ENCODE data around the gene FOXO1. TPM values are rescaled to one million over a fixed set of nuclear protein-coding genes. Genes with fewer than 3 reads are reported as not detected.
"Not testable (repeated sequence)": the region's sequence is repeated elsewhere in the genome, so short reads cannot be mapped to it uniquely, and the experiment has no call there.

The FOXO1 gene
- total RNA-seq = 19.9 TPM
- long read RNA-seq, full-length matches to known transcripts = 49 of 67 reads
- long read RNA-seq, partial matches to known transcripts = 11 of 67 reads
- long read RNA-seq, other reads (novel, unspliced or antisense) = 7 of 67 reads

DNA sequence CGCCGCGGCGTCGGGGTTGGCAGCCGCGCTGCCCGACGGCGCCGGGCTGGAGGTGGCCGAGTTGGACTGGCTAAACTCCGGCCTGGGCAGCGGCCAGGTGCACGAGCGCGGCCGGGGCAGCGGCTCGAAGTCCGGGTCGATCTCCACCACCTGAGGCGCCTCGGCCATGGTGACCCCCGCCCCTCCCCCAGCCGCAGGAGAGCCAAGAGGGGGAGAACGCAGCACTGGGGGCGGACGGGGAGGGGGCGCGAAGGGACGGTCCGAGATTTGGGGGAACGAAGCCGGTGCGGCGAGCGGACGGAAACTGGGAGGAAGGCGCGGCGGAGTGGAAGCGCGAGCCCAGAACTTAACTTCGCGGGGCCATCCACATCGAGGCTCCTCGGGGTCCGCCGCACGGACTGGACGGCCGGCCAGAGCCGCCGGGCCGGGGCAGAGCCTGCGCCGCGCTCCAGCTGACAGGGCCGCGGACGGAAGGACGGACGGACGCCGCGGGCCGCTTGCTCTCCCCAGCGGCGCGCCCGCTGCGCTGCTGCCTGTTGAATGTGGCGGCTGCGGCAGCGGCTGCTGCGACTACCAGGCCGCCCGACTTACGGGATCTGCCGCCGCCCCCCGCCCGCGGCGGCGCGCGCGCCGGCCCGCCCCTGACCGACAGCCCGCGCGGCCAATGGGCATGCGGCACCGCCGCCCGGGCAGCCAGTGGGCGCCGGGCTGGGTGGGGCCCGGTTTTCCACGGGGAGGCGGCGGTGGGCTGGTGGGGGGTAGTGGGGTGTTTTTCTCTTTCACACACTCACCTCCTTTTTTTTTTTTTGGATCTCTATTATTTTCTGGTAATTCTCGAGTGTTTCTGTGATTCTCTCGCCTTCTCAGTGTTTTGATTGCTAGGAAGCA, at the start of gene FOXO1:
FOXO1 (minus strand) TSS at position 597 of the 888 bp plus-strand sequence; CDS start at position 168, 429 bp downstream.
- H3K4me3 ChIP-seq = peak within 1 kb of the TSS; percentile 98
- peaks cover 39% of the 10 kb centered on the region for H3K4me1 ChIP-seq
- H3K27ac ChIP-seq = peak within 1 kb of the TSS; percentile 99
- H3K27me3 ChIP-seq (ENCODE audit: low read depth) = no peaks in the 10 kb centered on the region
- intact Hi-C loops (cut with DNase I) = loop anchor here (10.0 kb wide), 1 partner anchor 71 kb away; no protein-coding TSS in a partner anchor
- DNase-seq (peak; percentile 92), ATAC-seq (peak; percentile 90 to 93)
- H3K36me3 ChIP-seq = no peaks in the 10 kb centered on the region
- H3K9me3 ChIP-seq = no peaks in the 10 kb centered on the region
- TF ChIP-seq, protein P1, sequence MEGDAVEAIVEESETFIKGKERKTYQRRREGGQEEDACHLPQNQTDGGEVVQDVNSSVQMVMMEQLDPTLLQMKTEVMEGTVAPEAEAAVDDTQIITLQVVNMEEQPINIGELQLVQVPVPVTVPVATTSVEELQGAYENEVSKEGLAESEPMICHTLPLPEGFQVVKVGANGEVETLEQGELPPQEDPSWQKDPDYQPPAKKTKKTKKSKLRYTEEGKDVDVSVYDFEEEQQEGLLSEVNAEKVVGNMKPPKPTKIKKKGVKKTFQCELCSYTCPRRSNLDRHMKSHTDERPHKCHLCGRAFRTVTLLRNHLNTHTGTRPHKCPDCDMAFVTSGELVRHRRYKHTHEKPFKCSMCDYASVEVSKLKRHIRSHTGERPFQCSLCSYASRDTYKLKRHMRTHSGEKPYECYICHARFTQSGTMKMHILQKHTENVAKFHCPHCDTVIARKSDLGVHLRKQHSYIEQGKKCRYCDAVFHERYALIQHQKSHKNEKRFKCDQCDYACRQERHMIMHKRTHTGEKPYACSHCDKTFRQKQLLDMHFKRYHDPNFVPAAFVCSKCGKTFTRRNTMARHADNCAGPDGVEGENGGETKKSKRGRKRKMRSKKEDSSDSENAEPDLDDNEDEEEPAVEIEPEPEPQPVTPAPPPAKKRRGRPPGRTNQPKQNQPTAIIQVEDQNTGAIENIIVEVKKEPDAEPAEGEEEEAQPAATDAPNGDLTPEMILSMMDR (IDR thresholded peaks at IDR 0.05) = no peak

DNA sequence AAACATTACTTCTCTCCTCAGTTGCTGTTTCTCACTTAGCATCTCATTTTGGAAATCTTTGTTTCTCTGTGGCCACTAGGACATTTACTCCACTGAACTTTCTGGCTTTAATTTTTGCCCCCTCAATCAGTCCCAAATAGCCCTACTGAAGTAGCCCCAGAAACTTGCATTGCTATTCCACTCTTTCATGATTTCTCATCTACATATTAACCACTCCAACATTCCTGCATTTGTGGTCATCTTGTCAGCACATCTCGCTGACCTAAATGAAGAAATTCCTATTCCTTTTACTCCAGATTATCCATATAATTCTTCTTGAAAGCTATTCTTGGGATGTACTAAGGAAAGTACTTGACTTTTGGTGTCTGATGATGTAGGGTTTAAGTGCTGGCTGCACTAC, 48.0 kb upstream of the FOXO1 start:
- H3K27me3 ChIP-seq (ENCODE audit: low read depth); DNase-seq; H3K4me3 ChIP-seq; intact Hi-C loops (cut with DNase I); H3K4me1 ChIP-seq; H3K27ac ChIP-seq; ATAC-seq: not testable (repeated sequence)
- Histone ChIP-seq H3K9me3 (peaks cover 22% of the 10 kb centered on the region), H3K36me3 (peaks cover 15% of the 10 kb centered on the region)

DNA sequence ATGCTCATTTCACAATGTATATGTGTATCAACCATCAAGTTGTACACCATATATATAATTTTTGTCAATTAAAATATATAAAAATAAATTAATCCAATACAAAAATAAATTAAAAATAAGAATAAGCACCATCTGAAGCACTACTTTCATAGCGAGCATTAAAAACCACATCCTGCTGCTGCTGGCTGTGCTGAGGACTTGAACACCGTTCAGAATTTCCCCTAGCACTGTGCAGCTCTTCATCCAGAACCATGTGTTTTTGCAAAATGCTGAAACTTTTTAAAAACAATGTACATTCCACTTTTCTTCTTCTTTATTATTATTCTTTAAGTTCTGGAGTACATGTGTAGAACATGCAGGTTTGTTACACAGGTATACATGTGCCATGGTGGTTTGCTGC, 40.0 kb upstream of the FOXO1 start:
- H3K36me3 ChIP-seq = no peaks in the 10 kb centered on the region
- H3K4me3 ChIP-seq = no peak overlapping the region
- ATAC-seq (no peak), DNase-seq (no peak)
- H3K4me1 ChIP-seq = no peaks in the 10 kb centered on the region
- TF ChIP-seq, protein P1 (IDR thresholded peaks at IDR 0.05) = no peak
- intact Hi-C loops (cut with DNase I) = no loop called here
- no peak overlapping the region for H3K27ac ChIP-seq
- no peaks in the 10 kb centered on the region for H3K27me3 ChIP-seq (ENCODE audit: low read depth)
- peaks cover 31% of the 10 kb centered on the region for H3K9me3 ChIP-seq

DNA sequence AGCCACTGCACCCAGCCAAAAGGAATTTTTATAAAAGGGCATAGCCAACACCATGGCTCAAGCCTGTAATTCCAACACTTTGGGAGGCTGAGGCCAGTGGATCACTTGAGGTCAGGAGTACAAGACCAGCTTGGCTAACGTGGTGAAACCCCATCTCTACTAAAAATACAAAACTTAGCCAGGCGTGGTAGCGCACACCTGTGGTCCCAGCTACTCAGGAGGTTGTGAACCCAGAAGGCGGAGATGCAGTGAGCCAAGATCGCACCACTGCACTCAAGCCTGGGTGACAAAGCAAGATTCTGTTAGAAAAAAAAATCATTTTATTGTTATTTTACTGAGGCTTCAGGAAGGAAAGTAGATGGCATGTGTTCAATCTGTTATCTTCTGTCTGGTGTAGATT, 31.3 kb upstream of the FOXO1 start:
- Histone ChIP-seq H3K4me3 (no peak overlapping the region), H3K4me1 (no peaks in the 10 kb centered on the region), H3K27me3 (ENCODE audit: low read depth) (no peaks in the 10 kb centered on the region), H3K9me3 (no peaks in the 10 kb centered on the region), H3K27ac (no peak overlapping the region), H3K36me3 (no peaks in the 10 kb centered on the region)
- intact Hi-C loops (cut with DNase I) = no loop called here
- TF ChIP-seq, protein P1 (IDR thresholded peaks at IDR 0.05) = no peak
- no peak for ATAC-seq
- DNase-seq = no peak

DNA sequence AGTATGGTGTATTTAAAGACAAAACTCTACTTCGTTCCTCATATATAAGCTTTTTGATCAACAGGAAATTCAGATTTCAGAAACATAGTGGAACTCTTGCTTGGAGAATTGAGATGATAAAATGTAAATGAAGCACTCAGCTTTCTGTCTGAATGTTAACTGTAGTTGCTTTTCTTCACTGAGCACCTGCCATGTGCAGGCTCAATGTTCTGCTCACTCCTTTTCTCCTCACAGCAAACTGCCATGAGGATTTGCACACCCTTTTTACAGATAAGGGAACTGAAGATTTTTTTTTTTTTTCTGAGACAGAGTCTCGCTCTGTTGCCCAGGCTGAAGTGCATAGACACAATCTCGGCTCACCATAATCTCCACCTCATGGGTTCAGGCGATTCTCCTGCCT, 28.0 kb upstream of the FOXO1 start:
- intact Hi-C loops (cut with DNase I) = no loop called here
- H3K36me3 ChIP-seq = no peaks in the 10 kb centered on the region
- H3K4me1 ChIP-seq = no peaks in the 10 kb centered on the region
- ATAC-seq (no peak), DNase-seq (no peak)
- H3K27me3 ChIP-seq (ENCODE audit: low read depth) = no peaks in the 10 kb centered on the region
- TF ChIP-seq, protein P1 (IDR thresholded peaks at IDR 0.05) = no peak
- H3K27ac ChIP-seq = no peak overlapping the region
- H3K4me3 ChIP-seq = no peak overlapping the region
- H3K9me3 ChIP-seq = no peaks in the 10 kb centered on the region

DNA sequence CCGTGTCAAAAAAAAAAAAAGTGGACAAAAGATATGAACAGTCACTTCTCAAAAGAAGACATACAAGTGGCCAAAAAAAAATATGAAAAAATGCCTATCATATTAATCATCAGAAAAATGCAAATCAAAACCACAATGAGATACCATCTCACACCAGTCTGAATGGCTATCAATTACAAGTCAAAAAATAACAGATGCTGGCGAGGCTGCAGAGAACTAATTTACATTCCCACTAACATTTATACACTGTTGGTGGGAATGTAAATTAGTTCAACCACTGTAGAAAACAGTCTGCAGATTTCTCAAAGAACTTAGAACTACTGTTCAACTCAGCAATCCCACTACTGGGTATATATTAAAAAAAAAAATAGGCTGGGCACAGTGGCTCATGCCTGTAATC, 26.5 kb upstream of the FOXO1 start:
- H3K27me3 ChIP-seq (ENCODE audit: low read depth) = no peaks in the 10 kb centered on the region
- H3K4me1 ChIP-seq = no peaks in the 10 kb centered on the region
- H3K4me3 ChIP-seq = no peak overlapping the region
- H3K9me3 ChIP-seq = no peaks in the 10 kb centered on the region
- no peaks in the 10 kb centered on the region for H3K36me3 ChIP-seq
- intact Hi-C loops (cut with DNase I) = no loop called here
- TF ChIP-seq, protein P1 (IDR thresholded peaks at IDR 0.05) = no peak
- no peak for DNase-seq
- ATAC-seq = no peak
- H3K27ac ChIP-seq = no peak overlapping the region
